SU-DHL-6 (cell line): ENCODE results near the gene AVEN.

Experiments
- EZH2phosphoT487 ChIP-seq: fragments of 200-600 bp; sonication (generic), shearing (Covaris generic); conservative IDR thresholded peaks from 2 replicates; pipeline ENCODE4 v1.6.1; 2018; ENCODE audit warnings: mild to moderate bottlenecking, antibody characterized with exemption, low read length, moderate library complexity, mixed read lengths
- TF ChIP-seq, protein P1 (sequence below): fragments of 200-600 bp; sonication (generic); IDR thresholded peaks from one replicate; pipeline ENCODE4 v1.5.1; 2017; ENCODE audit warnings: antibody characterized with exemption, mild to moderate bottlenecking, low read length, moderate library complexity; ENCODE audit not compliant: insufficient read depth, poor library complexity, severe bottlenecking

- TF ChIP-seq, protein P1, sequence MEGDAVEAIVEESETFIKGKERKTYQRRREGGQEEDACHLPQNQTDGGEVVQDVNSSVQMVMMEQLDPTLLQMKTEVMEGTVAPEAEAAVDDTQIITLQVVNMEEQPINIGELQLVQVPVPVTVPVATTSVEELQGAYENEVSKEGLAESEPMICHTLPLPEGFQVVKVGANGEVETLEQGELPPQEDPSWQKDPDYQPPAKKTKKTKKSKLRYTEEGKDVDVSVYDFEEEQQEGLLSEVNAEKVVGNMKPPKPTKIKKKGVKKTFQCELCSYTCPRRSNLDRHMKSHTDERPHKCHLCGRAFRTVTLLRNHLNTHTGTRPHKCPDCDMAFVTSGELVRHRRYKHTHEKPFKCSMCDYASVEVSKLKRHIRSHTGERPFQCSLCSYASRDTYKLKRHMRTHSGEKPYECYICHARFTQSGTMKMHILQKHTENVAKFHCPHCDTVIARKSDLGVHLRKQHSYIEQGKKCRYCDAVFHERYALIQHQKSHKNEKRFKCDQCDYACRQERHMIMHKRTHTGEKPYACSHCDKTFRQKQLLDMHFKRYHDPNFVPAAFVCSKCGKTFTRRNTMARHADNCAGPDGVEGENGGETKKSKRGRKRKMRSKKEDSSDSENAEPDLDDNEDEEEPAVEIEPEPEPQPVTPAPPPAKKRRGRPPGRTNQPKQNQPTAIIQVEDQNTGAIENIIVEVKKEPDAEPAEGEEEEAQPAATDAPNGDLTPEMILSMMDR, result no peak
- TF ChIP-seq EZH2phosphoT487, result no peak
Measured at GRCh38 chr15:34009656-34010055, 29.3 kb downstream of the AVEN start.
